H1 (cell line): ENCODE data around the gene OR1C1. TPM values are rescaled to one million over a fixed set of nuclear protein-coding genes. Genes with fewer than 3 reads are reported as not detected.

ENCODE experiments used
- CTCF ChIA-PET: fragments of 300-600 bp; sonication (Branson Sonifier 250); formaldehyde crosslinking; loops from one replicate; lab custom pipeline; 2021; ENCODE audit not compliant: partially characterized antibody; lab: Charles Lee
- POLR2A ChIA-PET: fragments of 300-600 bp; sonication (Branson Sonifier 250); formaldehyde crosslinking; loops from one replicate; lab custom pipeline; 2021; ENCODE audit warnings: inconsistent platforms; ENCODE audit not compliant: partially characterized antibody; lab: Charles Lee
- DNase-seq, 2 experiments: peaks; one replicate each; pipeline versions ENCODE4 v3.0.0 to v3.0.0-alpha.2; 2010 to 2022; ENCODE audit warnings: low spot score in 2 of 2, low read depth in 1 of 2, mixed read lengths in 1 of 2
- FAIRE-seq: peaks from 2 replicates; lab custom pipeline; 2011; peaks lifted over from hg19 to GRCh38; lab: Jason Lieb, UNC
- H2AFZ ChIP-seq: 2 replicates; pipeline ENCODE4 v1.8.1; 2012; ENCODE audit warnings: low read length, inconsistent platforms
- H2AK5ac ChIP-seq: 2 replicates; pipeline ENCODE4 v1.6.1; 2013; ENCODE audit warnings: low read depth, low read length
- H2BK120ac ChIP-seq: replicated peaks from 2 replicates; pipeline ENCODE3; 2013; ENCODE audit warnings: low read depth, low read length, inconsistent platforms
- H2BK12ac ChIP-seq: 2 replicates; pipeline ENCODE4 v1.6.1; 2013; ENCODE audit warnings: low read depth, low read length
- H2BK15ac ChIP-seq: 2 replicates; pipeline ENCODE4 v1.6.1; 2013; ENCODE audit warnings: low read length
- H2BK20ac ChIP-seq: 2 replicates; pipeline ENCODE4 v1.6.1; 2013; ENCODE audit warnings: low read length
- H2BK5ac ChIP-seq: 2 replicates; pipeline ENCODE4 v1.6.1; 2013; ENCODE audit warnings: low read depth, low read length
- H3K14ac ChIP-seq: 2 replicates; pipeline ENCODE4 v1.6.1; 2013; ENCODE audit warnings: inconsistent platforms; ENCODE audit not compliant: insufficient read length
- H3K18ac ChIP-seq: 2 replicates; pipeline ENCODE4 v1.6.1; 2013; ENCODE audit warnings: low read length; ENCODE audit errors: extremely low read depth
- H3K23ac ChIP-seq: 2 replicates; pipeline ENCODE4 v1.6.1; 2013; ENCODE audit warnings: inconsistent platforms; ENCODE audit not compliant: insufficient read length
- H3K23me2 ChIP-seq: 2 replicates; pipeline ENCODE4 v1.6.1; 2013; ENCODE audit warnings: low read depth, low read length
- H3K27ac ChIP-seq: 2 replicates; pipeline ENCODE4 v1.6.1; 2011; ENCODE audit warnings: low read depth, low read length, inconsistent platforms
- H3K27me3 ChIP-seq, 4 experiments: replicated peaks in 1 of 4; 1 replicate in 1 of 4; 2 replicates in 3 of 4; pipeline versions ENCODE4 v1.6.1 to v1.8.1; 2011 to 2013; ENCODE audit warnings: low read length in 3 of 4, mild to moderate bottlenecking in 3 of 4, inconsistent platforms in 2 of 4, mixed read lengths in 2 of 4, moderate library complexity in 1 of 4; ENCODE audit not compliant: control insufficient read depth in 3 of 4, insufficient read depth in 3 of 4; ENCODE audit errors: extremely low read depth in 1 of 4
- H3K36me3 ChIP-seq, 4 experiments: 2 replicates each; pipeline versions ENCODE4 v1.6.1 to v1.8.1; 2011 to 2013; ENCODE audit warnings: mild to moderate bottlenecking in 4 of 4, low read length in 3 of 4, moderate library complexity in 2 of 4, control low read depth in 1 of 4, inconsistent platforms in 1 of 4; ENCODE audit not compliant: insufficient read depth in 4 of 4, control insufficient read depth in 2 of 4
- H3K4ac ChIP-seq: replicated peaks from 2 replicates; pipeline ENCODE3; 2013; ENCODE audit warnings: low read length, low read depth, mixed read lengths, inconsistent platforms; ENCODE audit not compliant: insufficient read length
- H3K4me1 ChIP-seq, 4 experiments: replicated peaks in 1 of 4; 1 replicate in 1 of 4; 2 replicates in 3 of 4; pipeline versions ENCODE4 v1.6.1 to v1.8.1; 2011 to 2013; ENCODE audit warnings: low read length in 3 of 4, inconsistent platforms in 2 of 4, mixed read lengths in 1 of 4; ENCODE audit not compliant: insufficient read depth in 4 of 4, control insufficient read depth in 3 of 4
- H3K4me2 ChIP-seq, 2 experiments: 2 replicates each; pipeline versions ENCODE4 v1.6.1 to v1.8.1; 2011 to 2013; ENCODE audit warnings: low read depth in 2 of 2, low read length in 2 of 2, control low read depth in 1 of 2, inconsistent platforms in 1 of 2, mild to moderate bottlenecking in 1 of 2; ENCODE audit not compliant: insufficient read depth in 1 of 2
- H3K4me3 ChIP-seq, 4 experiments: fragments of 200-600, 300-600 bp in 1 of 4; sonication (generic), shearing (Covaris generic), sonication (Bioruptor Twin) in 1 of 4; 2 replicates each; pipeline versions ENCODE4 v1.5.1 to v1.8.1; 2011 to 2016; ENCODE audit warnings: low read length in 4 of 4, low read depth in 3 of 4, control low read depth in 2 of 4, inconsistent platforms in 2 of 4, mild to moderate bottlenecking in 2 of 4, mixed read lengths in 1 of 4, moderate library complexity in 1 of 4; ENCODE audit not compliant: insufficient read depth in 2 of 4; ENCODE audit errors: extremely low read depth in 1 of 4
- H3K56ac ChIP-seq: replicated peaks from 2 replicates; pipeline ENCODE3; 2013; ENCODE audit warnings: low read depth, mild to moderate bottlenecking, mixed read lengths, low read length, inconsistent platforms; ENCODE audit not compliant: insufficient read length
- H3K79me1 ChIP-seq: 2 replicates; pipeline ENCODE4 v1.6.1; 2013; ENCODE audit warnings: low read depth, low read length, control low read depth
- H3K79me2 ChIP-seq, 2 experiments: 2 replicates each; pipeline versions ENCODE4 v1.6.1 to v1.8.1; 2012 to 2013; ENCODE audit warnings: low read length in 2 of 2, mild to moderate bottlenecking in 2 of 2, inconsistent platforms in 1 of 2; ENCODE audit not compliant: insufficient read depth in 2 of 2, control insufficient read depth in 1 of 2
- H3K9ac ChIP-seq, 4 experiments: replicated peaks in 1 of 4; 1 replicate in 1 of 4; 2 replicates in 3 of 4; pipeline versions ENCODE4 v1.6.1 to v1.8.1; 2011 to 2013; ENCODE audit warnings: low read depth in 3 of 4, low read length in 3 of 4, control low read depth in 2 of 4, mild to moderate bottlenecking in 2 of 4, moderate library complexity in 2 of 4, inconsistent platforms in 1 of 4; ENCODE audit errors: extremely low read depth in 1 of 4
- H3K9me3 ChIP-seq, 2 experiments: 2 replicates each; pipeline versions ENCODE4 v1.6.1 to v1.8.1; 2012 to 2013; ENCODE audit warnings: mild to moderate bottlenecking in 2 of 2, moderate library complexity in 2 of 2, control low read depth in 1 of 2, inconsistent platforms in 1 of 2, low read depth in 1 of 2, low read length in 1 of 2, mixed read lengths in 1 of 2; ENCODE audit not compliant: insufficient read depth in 2 of 2
- H4K20me1 ChIP-seq, 2 experiments: replicated peaks in 1 of 2; 2 replicates each; pipeline versions ENCODE3 to v1.8.1; 2011 to 2013; ENCODE audit warnings: inconsistent platforms in 2 of 2, low read length in 2 of 2, mild to moderate bottlenecking in 1 of 2; ENCODE audit not compliant: insufficient read depth in 2 of 2, control insufficient read depth in 1 of 2
- H4K5ac ChIP-seq: 2 replicates; pipeline ENCODE4 v1.6.1; 2013; ENCODE audit warnings: low read length, low read depth, mixed read lengths, inconsistent platforms; ENCODE audit not compliant: insufficient read length
- H4K8ac ChIP-seq: 2 replicates; pipeline ENCODE4 v1.8.0; 2013; ENCODE audit warnings: mild to moderate bottlenecking, moderate library complexity, low read length, inconsistent platforms; ENCODE audit not compliant: insufficient read depth; ENCODE audit errors: extremely low read depth
- H4K91ac ChIP-seq: replicated peaks from 2 replicates; pipeline ENCODE3; 2013; ENCODE audit warnings: low read length, mixed read lengths, inconsistent platforms; ENCODE audit not compliant: insufficient read length
- SP4 ChIP-seq: IDR thresholded peaks from 2 replicates; pipeline ENCODE4 v1.6.1; 2012; ENCODE audit warnings: low read length, inconsistent platforms
- TAF7 ChIP-seq: optimal IDR thresholded peaks from 2 replicates; pipeline ENCODE3; 2011; ENCODE audit warnings: low read depth, mild to moderate bottlenecking, inconsistent platforms, low read length, moderate library complexity, borderline replicate concordance
- WGBS, 2 experiments: shearing (Covaris generic) in 1 of 2; methylation state at CpG; one replicate each; pipeline versions ENCODE4 v1.1.6 to v1.1.7; 2013 to 2015; ENCODE audit warnings: low lambda C conversion rate in 2 of 2, mixed read lengths in 2 of 2, inconsistent platforms in 1 of 2, low coverage in 1 of 2, missing lambda C conversion rate in 1 of 2; ENCODE audit not compliant: insufficient replicate concordance in 2 of 2, insufficient coverage in 1 of 2, insufficient read length in 1 of 2; ENCODE audit errors: extremely low coverage in 1 of 2, missing lambda C conversion rate in 1 of 2; 5-methylcytosine and 5-hydroxymethylcytosine counted together
- polyA plus RNA-seq, 7 experiments: library from polyadenylated mRNA; depleted of rRNA in 3 of 7; stranded (reverse) in 5 of 7; unstranded in 2 of 7; fragments of >200 nt in 5 of 7; fragments of 200-250 nt in 2 of 7; gene quantifications; 1 replicate in 5 of 7; 2 replicates in 1 of 7; 4 replicates in 1 of 7; pipeline versions ENCODE4 v1.2.1 to v1.2.3, GENCODE V29; 2011 to 2013; ENCODE audit warnings: missing spikeins in 2 of 7, mixed read lengths in 2 of 7
- total RNA-seq: library from RNA; stranded (reverse); fragmentation: NEBNext Ultra II Directional; extraction: Animal tissue kit (Norgen Biotek cat#: 25700); gene quantifications from 2 replicates; pipeline ENCODE4 v1.2.1, GENCODE V29; 2021

The OR1C1 gene
- total and polyA plus RNA-seq, 2 of the 8 experiments (the other 6 are each of a cell fraction or from before 2014, with no cell fraction given) = not detected

- H2BK5ac ChIP-seq = no peak overlapping the region
- no peaks in the 10 kb centered on the region for H3K79me1 ChIP-seq
- no peak overlapping the region for H3K4me3 ChIP-seq
- FAIRE-seq (no peak), DNase-seq (no peak)
- H3K27me3 ChIP-seq = no peaks in the 10 kb centered on the region
- H4K8ac ChIP-seq = no peak overlapping the region
- H2AFZ ChIP-seq = no peak overlapping the region
- H3K4me2 ChIP-seq = no peak overlapping the region
- H2BK20ac ChIP-seq = no peak overlapping the region
- no peak overlapping the region for H2BK12ac ChIP-seq
- 92% methylated on average over 7 of the region's 7 CpGs; no CpG with 5 or more reads in 1 of the 2 experiments for WGBS, 2 experiments
- no peak overlapping the region for H4K5ac ChIP-seq
- no peaks in the 10 kb centered on the region for H3K36me3 ChIP-seq
- H3K9ac ChIP-seq = no peak overlapping the region
- no peak overlapping the region for H3K4ac ChIP-seq
- H3K18ac ChIP-seq = no peak overlapping the region
- no peaks in the 10 kb centered on the region for H3K23me2 ChIP-seq
- H2BK15ac ChIP-seq = no peak overlapping the region
- CTCF ChIA-PET = no interaction called here
- no peak overlapping the region for H2BK120ac ChIP-seq
- H3K23ac ChIP-seq = no peak overlapping the region
- H2AK5ac ChIP-seq = no peak overlapping the region
- H4K20me1 ChIP-seq = no peaks in the 10 kb centered on the region
- H3K9me3 ChIP-seq = peaks cover 53 to 62% of the 10 kb centered on the region in 2 experiments
- no peak overlapping the region for H3K27ac ChIP-seq
- no peaks in the 10 kb centered on the region for H3K4me1 ChIP-seq
- TF ChIP-seq TAF7 (no peak), SP4 (no peak)
- H3K14ac ChIP-seq = no peak overlapping the region
- POLR2A ChIA-PET = no interaction called here
- no peak overlapping the region for H3K56ac ChIP-seq
- no peak overlapping the region for H4K91ac ChIP-seq
- H3K79me2 ChIP-seq = no peaks in the 10 kb centered on the region
Measured at GRCh38 chr1:247747616-247748015, 12.7 kb downstream of the OR1C1 start.
